Ecto neural progenitor cell (in vitro differentiated cells): Measurements from ENCODE around the gene EIF2AK2.

Experiments used
- DNase-seq: peaks from one replicate; pipeline ENCODE4 v3.0.0-alpha.2; 2018; ENCODE audit warnings: low spot score

EIF2AK2 gene

DNA sequence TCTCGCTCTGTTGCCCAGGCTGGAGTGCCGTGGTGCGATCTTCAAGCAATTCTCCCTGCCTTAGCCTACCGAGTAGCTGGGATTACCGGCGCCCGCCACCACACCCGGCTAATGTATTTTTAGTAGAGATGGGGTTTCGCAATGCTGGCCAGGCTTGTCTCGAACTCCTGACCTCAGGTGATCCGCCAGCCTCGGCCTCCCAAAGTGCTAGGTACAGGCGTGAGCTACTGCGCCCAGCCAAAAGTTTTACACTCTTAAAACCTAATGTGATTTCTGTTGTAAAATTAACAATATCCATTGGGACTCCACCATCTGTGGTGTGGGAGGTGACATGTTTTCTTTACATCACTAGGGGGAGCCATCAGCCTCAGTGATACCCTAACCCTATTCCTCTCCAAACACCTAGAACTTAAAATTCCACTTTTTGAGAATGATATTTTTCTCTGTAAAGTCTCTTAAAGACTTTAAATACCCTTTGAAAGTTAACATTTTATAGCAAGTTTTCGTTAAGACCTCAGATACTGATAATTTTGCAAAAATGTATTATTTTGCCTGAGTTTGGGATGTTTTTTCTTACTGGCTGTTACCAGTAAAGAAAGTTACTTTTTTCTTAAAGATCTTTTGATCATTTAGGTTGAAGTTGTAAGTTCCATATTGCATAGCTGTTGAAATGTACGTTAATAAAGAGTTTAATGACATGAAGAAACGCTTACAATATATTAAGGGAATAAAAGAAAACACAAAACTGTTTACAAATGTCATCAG, 11.6 kb upstream of the EIF2AK2 start:
- DNase-seq = no peak

DNA sequence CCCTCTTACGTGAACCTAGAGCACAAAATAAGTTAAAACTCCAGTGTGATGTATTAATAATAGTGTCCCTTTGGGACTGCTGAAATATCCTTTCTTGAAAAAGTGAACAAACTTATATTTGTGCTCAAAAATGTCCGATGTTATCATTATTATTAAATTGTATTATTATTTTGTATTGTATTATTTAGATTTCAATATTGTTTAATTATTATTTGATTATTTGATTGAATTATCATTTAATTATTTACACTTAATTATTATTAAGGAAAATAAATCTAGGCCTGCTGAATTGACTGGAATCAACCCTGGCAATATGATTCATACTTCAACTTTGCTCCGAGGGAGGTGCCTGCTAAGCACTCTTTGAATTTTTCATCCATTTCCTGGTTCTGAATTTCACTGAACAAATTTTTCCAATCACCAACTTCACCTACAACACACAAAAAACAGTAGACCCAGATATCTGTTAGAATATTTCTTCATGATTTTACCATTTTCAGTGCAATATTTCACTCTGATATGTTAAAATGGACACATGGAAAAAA, 10.9 kb upstream of the EIF2AK2 start:
- DNase-seq = no peak

DNA sequence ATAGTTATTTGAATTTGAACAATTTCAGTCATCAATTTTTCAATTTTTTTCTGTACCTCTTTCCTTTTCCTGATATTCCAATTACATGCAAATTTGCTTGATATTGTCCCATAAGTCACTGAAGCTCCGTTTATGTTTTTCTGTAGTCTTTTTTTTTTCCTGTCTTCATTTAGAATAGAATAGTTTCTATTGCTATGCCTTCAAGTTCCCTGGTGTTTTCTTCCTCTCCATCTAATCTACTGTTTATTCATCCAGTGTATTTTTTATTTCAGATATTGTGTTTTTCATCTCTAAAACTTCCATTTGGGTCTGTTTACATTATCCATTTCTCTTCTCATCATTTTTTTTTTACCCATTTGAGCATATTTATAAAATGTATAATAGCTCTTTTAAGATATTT, 8.0 kb upstream of the EIF2AK2 start:
- no peak for DNase-seq

DNA sequence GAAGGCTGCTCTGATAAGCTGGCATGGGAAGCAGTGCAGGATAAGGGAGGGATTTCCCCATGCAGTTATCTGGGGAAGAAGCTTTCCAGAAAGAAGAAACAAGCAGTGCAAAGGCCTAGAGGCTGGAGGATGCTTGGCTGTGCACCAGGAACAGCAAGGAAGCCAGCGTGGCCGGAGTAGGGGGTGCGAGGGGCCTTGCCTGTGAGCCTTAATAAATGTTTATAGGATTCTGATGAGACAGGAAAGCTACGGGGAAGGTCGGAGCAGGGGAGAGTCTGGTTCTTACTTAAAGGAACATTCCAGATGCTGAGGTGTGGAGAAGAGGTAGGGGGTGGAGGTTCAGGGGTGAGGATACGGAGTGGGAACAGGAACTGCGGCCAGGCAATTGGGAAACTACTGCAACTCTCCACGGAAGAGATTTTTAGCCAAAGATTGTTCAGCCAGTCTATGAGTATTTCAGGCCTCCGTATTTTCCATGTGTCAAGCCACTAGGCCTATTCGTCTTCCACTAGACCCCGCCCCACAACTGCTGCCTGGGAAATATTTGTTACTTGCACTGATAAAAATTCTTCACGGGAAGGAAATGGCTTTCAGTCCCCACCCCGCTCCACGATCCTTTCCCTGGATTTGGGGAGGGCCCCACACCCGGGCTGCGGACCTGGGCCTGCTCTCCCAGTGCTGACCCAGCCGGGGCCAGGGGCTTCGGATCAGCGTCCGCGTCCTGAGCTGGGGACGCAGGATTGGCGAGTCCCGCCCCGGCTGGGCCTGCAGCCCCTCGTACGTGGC, 516 bp downstream of the EIF2AK2 start:
- no peak for DNase-seq

DNA sequence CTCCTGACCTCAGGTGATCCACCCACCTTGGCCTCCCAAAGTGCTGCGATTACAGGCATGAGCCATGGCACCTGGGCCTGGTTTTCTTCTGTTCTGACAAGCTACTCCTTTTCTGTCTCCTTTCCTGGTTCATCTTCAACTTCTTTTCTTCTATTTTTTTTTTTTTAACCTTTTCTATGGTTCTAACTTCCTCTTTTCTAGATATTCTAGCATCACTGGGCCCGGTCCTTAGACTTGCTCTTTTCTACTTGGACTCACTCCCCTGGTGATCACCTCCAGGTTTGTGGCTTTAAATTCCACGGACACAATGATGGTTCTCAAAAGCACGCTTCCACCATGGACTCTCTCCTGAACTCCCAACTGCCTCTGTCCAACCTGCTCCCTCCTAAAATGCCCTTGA, 2.0 kb downstream of the EIF2AK2 start:
- no peak for DNase-seq

DNA sequence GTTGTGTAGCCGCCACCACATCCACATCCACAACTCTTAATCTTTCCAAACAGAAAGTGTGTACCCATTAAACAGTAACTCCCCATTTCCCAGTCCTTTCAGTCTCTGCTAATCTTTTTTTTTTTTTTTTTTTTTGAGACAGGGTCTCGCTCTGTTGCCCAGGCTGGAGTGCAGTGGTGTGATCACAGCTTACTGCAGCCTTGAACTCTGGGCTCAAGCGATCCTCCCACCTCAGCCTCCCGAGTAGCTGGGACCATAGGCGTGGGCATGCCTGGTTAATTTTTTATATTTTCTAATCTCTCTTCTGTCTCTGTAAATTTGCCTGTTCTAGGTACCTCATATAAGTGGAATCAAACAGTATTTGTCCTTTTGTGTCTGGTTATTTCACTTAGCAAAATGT, 3.6 kb downstream of the EIF2AK2 start:
- no peak for DNase-seq

DNA sequence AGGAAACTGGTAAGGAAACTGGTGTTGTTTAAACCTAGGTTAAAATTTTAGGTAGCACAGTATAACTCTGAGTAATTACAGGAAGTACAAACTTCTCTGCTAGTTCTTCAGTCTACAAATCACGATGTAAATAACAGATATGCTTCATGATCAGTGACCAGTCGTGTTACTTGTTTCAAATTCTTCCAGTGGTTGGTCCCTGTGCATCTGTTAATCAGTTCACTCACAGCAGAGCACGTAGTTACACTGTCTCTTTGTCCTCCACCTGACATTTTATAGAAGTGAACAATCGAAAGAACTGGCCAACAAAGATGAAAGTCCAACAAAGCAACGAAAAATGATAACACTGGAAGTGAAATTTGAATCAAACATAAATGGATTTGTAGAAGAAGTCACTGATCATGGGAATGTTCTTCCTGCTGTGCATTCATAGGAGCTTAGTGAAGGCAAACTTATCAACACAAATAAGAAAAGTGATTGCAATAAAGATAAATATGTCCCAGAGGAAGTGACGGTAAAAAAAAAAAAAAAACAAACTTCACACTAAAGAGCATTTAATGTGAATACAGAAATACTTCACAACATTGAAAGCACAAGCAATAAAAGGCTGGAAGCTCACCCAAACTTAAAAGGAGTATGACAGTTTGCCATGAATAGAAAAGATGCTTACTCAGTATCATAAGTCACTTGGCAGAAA, 7.0 kb downstream of the EIF2AK2 start:
- DNase-seq = no peak

DNA sequence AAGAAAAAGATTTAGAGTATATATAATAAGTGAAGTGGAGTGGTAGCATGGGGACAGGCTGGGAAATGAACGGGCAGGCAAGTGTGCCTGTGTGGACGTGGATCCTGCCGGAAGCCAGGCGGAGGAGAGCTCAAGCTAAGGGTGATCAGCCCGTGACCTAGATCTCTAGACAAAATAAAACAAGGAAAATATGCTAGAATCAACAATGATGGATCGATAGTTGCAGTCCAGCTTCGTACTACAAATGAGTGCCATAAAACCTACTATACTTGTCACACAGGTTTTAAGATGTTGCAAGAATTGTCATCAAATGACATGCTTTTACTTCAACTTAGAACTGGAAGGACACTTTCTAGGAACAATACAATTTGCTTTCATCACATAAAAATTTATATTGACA, 8.5 kb downstream of the EIF2AK2 start:
- DNase-seq = no peak

DNA sequence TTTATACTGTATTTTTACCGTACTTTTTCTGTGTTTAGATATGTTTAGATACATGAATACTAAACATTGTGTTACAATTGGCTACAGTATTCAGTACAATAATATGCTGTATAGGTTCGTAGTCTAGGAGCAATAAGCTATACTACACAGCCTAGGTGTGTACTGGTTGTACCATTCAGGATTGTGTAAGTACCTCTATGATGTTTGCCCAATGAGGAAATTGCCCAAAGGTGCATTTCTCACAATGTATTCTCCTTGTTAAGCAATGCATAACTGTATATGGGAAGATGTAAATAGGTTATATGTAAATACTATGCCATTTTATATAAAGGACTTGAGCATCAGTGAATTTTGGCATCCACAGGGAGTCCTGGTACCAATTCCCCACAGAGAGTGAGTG, 10.7 kb downstream of the EIF2AK2 start:
- no peak for DNase-seq

DNA sequence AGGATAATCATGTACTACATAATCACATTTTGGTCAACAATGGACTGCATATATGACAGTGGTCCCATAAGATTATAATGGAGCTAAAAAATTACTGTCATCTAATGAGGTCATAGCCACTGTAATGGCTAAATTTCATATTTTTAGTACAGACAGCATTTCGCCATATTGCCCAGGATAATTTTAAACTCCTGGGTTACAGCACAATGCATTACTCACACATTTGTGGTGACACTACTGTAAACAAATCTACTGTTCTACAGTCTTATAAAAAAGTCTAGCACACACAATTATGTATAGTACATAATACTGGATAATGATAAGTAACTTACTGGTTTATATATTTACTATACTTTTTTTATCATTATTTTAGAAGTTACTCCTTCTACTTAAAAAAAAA, 12.8 kb downstream of the EIF2AK2 start:
- no peak for DNase-seq

DNA sequence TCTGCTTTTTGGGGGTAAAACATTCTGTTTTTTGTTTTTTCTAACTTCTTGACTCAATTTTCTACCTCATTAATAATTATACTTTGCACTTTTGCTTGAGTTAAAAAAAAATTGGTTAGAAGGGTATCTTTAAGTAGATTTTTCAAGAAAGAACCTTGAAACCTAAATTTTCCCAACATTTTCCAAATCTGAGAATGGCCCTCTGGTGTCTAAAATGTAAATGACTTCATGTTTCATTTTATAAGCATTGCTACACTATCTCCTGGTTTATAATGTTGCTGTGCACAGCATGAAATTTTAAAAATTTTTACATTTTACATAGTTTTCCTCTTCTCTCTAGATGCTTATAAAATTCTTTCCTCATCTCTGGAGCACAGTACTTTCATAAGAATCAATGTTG, 14.2 kb downstream of the EIF2AK2 start:
- DNase-seq = no peak

DNA sequence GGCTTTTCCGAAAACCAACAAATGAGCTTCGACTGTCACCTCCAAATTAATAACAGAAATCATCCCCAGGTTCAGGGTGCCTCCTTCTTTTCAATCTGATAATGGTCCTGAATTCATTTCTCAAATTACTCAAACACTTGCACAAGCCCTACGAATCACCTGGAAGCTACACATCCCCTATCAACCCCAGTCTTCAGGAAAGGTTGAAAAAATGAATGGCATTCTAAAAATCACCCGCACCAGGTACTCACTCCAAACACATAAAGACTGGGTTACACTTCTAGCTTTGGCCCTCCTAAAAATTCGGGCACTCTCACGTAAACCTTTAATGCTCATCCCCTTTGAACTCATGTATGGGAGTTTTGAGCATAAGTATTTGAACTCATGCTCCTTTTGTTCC, 23.9 kb downstream of the EIF2AK2 start:
- DNase-seq = no peak

DNA sequence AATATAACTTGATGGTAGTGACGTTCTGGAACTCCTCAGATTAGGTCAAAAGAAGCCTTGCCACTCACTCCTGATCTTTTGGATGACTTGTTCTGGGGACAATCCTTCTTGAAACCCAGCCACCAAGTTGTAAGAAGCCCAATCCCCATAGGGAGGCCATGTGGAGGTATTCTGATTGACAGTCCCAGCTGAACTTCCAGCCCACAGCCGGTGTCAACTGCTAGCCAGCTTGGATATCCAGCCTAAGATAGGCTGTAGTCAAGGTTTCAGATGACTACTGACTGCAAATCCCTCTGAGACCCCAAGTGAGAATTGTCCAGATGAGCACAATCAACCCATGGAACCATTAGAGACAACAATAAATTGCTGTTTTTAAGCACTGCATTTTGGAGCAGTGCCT, 31.4 kb downstream of the EIF2AK2 start:
- DNase-seq = no peak

DNA sequence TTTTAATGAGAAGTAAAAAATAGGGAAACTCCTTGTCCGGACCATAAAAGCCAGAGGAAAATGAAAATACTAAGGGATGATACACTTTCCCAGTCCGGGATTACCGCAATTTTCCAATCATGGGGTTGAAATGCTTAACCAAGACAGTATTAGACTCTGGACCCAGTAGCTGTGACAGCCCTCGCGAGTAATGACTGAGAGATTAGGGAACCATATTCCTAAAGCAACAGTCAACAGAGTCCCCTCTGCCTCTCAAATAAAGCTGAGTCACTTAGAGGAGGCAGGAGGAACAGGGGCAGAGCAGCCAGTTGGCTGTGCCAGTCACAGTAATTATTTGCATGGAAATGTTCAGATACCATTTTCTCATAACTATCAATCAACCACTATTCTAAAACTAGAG, 37.6 kb downstream of the EIF2AK2 start:
- DNase-seq = no peak

DNA sequence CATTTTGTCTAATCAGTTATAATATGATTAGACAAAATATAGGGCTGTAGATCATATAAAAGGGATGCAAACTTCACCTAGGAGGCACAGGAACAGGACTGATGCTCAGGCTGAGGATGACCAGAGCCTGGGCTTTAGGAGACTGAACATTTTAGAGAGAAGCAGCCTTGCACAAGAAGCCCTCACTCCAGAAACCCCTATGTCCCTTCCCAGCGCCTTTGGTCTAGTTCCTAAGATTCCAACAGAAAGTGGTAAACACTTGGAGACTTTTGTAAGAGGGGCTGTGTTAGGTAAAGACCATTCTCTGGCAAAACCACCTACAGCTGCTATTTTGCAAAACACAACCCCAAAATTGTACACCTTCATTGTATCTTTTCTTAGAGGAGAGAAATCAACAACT, 39.2 kb downstream of the EIF2AK2 start:
- DNase-seq = no peak

DNA sequence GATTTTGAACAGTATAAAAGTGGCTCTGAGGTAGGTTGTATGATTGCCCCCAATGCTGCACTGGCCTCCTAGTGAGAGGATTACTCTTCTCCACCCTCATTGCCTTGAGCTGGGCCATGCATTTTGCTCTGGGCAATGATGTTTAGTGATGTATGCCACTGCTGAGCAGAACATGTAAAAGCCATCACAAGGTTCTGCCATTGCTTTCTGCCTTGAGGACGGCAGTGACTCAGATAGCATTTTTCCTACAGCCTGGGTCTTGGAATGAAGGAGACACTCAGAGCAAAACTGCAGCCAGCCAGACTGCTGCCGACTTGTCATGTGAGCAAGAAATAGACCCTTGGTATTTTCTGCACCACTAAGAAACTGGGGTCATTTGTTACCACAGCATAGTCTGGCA, 44.8 kb downstream of the EIF2AK2 start:
- no peak for DNase-seq

DNA sequence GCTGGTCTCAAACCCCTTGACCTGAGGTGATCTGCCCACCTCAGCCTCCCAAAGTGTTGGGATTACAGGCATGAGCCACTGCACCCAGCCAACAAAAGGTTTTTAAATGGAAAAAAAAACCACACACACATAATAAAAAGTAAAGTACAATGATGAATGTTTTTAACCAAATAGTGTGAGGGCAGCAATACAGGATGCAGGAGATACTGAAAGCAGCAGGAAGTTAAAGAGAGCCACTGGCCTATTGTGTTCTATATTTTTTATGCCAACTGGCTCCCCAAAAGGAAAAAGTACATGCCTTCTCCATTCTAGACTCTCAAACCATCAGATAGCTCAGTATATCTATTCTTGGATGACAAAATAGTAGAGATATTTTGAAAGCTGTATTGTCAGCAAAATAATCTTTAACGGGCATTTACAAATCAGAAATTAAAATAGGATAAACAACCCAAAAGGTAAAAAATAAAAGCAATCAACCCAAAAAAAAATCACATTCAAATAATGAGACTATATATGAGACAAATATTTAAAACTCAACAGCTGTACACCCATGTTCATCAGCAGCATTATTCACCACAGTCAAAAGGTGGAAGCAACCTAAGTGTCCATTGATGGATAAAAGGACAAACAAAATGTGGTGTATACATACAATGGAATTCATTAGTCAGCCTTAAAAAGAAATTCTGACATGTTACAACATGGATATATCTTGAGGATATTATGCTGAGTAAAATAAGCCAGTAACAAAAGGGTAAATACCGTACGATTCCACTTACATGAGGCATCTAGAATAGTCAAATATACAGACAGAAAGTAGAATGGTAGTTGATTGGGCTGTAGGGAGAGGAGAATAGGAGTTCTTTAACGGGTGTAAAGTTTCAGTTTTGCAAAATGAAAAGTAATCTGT, 46.2 kb downstream of the EIF2AK2 start:
- DNase-seq = no peak

DNA sequence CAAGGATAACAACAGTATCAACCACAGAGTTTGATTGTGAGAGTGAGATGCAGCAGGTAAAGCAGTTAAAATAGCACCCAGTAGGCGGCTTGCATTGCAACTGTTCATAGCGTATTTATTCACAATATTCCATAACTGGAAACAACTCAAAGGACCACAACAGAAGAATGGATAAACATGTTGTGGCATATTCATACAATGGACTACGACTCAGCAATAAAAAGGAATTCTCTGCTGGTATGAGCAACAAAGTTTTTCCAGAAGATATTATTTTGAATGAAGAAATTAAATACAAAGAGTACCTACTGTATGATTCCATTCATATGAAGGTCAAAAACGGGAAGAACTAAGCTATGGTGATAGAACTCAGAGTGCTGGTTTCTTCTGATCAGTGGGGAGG, 47.3 kb downstream of the EIF2AK2 start:
- DNase-seq = no peak

DNA sequence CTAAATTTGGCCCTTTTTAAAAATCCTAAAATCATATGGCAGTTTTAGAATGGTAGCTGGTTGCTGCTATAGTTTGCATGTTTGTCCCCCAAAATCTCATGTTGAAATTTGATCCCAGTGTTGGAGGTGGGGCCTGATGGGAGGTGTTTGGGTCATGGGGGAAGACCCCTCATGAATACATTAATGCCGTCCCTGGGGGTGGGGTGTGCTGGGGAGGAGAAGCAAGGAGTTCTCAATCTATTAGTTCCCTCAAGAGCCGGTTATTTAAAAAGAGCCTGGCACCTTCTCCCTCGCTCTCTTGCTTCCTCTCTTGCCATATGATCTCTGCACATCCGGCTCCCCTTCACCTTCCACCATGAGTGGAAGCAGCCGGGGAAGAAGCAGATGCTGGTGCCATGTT, 51.6 kb downstream of the EIF2AK2 start:
- no peak for DNase-seq

DNA sequence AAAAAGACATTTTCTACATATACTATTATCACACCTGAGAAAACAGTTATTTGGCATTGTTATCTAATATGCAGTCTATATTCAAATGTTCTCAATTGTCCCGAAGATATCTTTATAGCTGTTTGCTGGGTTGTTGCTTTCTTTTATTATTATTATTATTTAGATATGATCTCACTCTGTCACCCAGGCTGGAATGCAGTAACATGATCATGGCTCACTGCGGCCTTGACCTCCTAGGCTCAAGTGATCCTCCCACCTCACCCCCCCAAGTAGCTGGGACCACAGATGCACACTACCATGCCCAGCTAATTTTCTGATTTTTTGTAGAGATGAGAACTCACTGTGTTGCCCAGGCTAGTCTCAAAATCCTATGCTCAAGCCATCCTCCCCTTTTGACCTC, 52.6 kb downstream of the EIF2AK2 start:
- DNase-seq = no peak

DNA sequence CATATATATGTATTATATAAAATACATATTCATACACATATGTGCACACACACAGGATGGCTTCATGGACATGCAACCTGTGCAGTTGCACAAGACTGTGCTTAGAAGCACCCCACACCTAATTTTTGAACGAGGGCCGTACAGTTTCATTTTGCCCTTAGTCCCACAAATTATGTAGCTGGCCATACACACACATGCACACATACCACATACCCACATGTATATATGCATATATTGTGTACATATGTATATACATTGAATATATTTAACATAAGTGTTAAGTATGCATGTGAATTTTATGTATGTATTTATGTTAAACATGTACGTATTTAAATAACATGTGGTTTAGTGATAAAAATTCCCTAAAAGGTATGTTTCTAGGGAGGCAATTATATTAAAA, 54.2 kb downstream of the EIF2AK2 start:
- DNase-seq = no peak

DNA sequence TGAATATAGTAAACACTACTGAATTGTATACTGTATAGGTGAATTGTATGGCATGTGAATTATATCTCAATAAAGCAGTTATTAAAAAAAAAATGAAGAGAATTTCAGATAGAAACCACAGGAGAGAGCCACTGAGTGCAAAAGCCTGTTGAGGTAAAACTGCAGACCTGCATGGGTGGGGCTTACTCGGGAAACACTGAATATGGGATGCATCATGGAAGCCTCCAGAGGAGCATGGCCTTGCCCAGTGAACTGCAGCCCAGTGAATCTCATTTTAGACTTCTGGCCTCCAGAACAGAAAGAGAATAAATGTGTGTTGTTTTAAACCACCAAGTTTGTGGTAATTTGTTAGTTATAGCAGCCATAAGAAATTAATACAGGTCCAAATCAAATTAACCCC, 56.7 kb downstream of the EIF2AK2 start:
- DNase-seq = no peak
